ENCODE data around the gene SEPTIN8. TPM values are rescaled to one million over a fixed set of nuclear protein-coding genes. Genes with fewer than 3 reads are reported as not detected.
A peak's percentile ranks its signal among the peaks of the same experiment; 100 is the strongest.

Gene SEPTIN8
- total and polyA plus RNA-seq, 12 donors, result 11.3 to 41.8 (median 30.4) TPM

DNA sequence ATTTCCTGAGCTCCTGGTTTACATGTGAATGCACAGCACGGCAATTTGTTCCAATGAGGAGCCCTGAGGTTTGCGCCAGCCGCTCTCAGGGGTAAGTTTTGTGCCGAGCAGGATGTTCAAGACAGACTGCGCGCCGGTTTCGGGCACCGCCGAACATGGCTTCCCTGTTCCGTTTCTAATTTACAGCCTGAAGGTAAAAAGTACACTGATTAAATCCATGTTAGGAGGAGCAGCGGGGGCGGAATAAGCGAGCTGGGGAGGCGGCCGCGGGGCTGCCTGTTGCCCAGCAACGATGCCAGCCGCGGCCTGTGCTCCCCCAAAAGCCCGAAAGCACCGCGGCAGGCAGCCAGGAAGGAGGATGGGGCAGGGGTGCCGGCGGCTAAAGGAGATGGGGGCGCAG lies 42.4 kb upstream of the SEPTIN8 start:
- intact Hi-C loops (cut with DNase I), result loop anchor here in 7 of 10 donors (5.0 to 10.0 kb wide), 8 partner anchors 47 to 437 kb away; partner anchors contain the start of gene CCNI2 (in 1 of the 7)
- ATAC-seq (peak in 1 of 8 donors; percentile 7), DNase-seq (no peak)
- Histone ChIP-seq H3K27me3 (peaks cover 0 to 49% (median 3%) of the 10 kb centered on the region in 7 donors), H3K27ac (no peak overlapping the region), H3K36me3 (peaks cover 0 to 12% (median 0%) of the 10 kb centered on the region in 9 donors), H3K4me3 (peak overlapping the region in 4 of 10 donors; percentile 13 to 21 (median 14)), H3K4me1 (peaks cover 0 to 17% (median 8%) of the 10 kb centered on the region in 9 donors), H3K9me3 (no peaks in the 10 kb centered on the region)
- TF ChIP-seq, protein P1, sequence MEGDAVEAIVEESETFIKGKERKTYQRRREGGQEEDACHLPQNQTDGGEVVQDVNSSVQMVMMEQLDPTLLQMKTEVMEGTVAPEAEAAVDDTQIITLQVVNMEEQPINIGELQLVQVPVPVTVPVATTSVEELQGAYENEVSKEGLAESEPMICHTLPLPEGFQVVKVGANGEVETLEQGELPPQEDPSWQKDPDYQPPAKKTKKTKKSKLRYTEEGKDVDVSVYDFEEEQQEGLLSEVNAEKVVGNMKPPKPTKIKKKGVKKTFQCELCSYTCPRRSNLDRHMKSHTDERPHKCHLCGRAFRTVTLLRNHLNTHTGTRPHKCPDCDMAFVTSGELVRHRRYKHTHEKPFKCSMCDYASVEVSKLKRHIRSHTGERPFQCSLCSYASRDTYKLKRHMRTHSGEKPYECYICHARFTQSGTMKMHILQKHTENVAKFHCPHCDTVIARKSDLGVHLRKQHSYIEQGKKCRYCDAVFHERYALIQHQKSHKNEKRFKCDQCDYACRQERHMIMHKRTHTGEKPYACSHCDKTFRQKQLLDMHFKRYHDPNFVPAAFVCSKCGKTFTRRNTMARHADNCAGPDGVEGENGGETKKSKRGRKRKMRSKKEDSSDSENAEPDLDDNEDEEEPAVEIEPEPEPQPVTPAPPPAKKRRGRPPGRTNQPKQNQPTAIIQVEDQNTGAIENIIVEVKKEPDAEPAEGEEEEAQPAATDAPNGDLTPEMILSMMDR (IDR thresholded peaks at IDR 0.05), result no peak
- WGBS, 2 donors, result 33 to 34% methylated on average over 26 of the region's 26 CpGs

- 62 to 67% methylated on average over 1 of the region's 1 CpG for WGBS, 2 donors
- H3K27me3 ChIP-seq, result peaks cover 2 to 52% (median 25%) of the 10 kb centered on the region in 7 donors
- intact Hi-C loops (cut with DNase I), result loop anchor here in 7 of 10 donors (5.0 to 10.0 kb wide), 8 partner anchors 45 to 435 kb away; partner anchors contain the start of gene CCNI2 (in 1 of the 7)
- no peak for DNase-seq
- no peaks in the 10 kb centered on the region for H3K36me3 ChIP-seq
- no peak overlapping the region for H3K27ac ChIP-seq
- no peak for ATAC-seq
- TF ChIP-seq, protein P1 (IDR thresholded peaks at IDR 0.05), result no peak
- no peaks in the 10 kb centered on the region for H3K9me3 ChIP-seq
- H3K4me1 ChIP-seq, result peaks cover 0 to 27% (median 12%) of the 10 kb centered on the region in 9 donors
- H3K4me3 ChIP-seq, result no peak overlapping the region
These were observed 40.0 kb upstream of the SEPTIN8 start for GRCh38 chr5:132817011-132817410.

GRCh38 chr5:132816554-132816953 lies 39.5 kb upstream of the SEPTIN8 start:
- DNase-seq (no peak), ATAC-seq (no peak)
- TF ChIP-seq, protein P1 (IDR thresholded peaks at IDR 0.05), result no peak
- H3K9me3 ChIP-seq, result no peaks in the 10 kb centered on the region
- no peak overlapping the region for H3K27ac ChIP-seq
- no peaks in the 10 kb centered on the region for H3K36me3 ChIP-seq
- intact Hi-C loops (cut with DNase I), result loop anchor here in 7 of 10 donors (5.0 to 10.0 kb wide), 8 partner anchors 44 to 434 kb away; partner anchors contain the start of gene CCNI2 (in 1 of the 7)
- no peak overlapping the region for H3K4me3 ChIP-seq
- peaks cover 6 to 57% (median 30%) of the 10 kb centered on the region in 7 donors for H3K27me3 ChIP-seq
- H3K4me1 ChIP-seq, result peaks cover 0 to 27% (median 12%) of the 10 kb centered on the region in 9 donors

DNA sequence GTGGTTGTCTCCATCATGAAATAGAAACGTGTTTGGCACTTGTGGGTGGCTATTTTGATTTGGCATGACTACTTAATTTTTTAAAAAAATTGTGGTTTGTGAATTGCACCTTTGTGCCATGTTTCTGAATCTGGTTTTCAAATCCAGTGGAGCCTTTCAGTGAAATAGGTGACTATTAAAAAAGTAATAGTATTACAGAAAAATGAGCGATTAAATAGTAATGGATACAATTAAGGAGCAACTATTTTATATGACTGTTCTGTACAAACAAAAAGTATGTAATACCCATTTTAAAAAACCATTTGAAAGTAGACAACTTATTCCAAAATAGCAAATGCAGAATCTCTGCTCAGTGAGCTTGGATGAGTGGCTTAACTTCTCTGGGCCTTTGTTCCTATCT lies 39.0 kb upstream of the SEPTIN8 start:
- H3K36me3 ChIP-seq, result no peaks in the 10 kb centered on the region
- H3K4me1 ChIP-seq, result peaks cover 0 to 27% (median 12%) of the 10 kb centered on the region in 9 donors
- H3K9me3 ChIP-seq, result no peaks in the 10 kb centered on the region
- no peak overlapping the region for H3K4me3 ChIP-seq
- TF ChIP-seq, protein P1 (IDR thresholded peaks at IDR 0.05), result no peak
- ATAC-seq, result no peak
- peaks cover 6 to 62% (median 34%) of the 10 kb centered on the region in 7 donors for H3K27me3 ChIP-seq
- intact Hi-C loops (cut with DNase I), result loop anchor here in 7 of 10 donors (5.0 to 10.0 kb wide), 8 partner anchors 44 to 434 kb away; partner anchors contain the start of gene CCNI2 (in 1 of the 7)
- no peak for DNase-seq
- 91 to 96% methylated on average over 2 of the region's 2 CpGs for WGBS, 2 donors
- no peak overlapping the region for H3K27ac ChIP-seq

Data from heart right ventricle (tissue), 16 donors.